GM12878 (cell line): ENCODE measurements around the gene KIF20B. TPM values are rescaled to one million over a fixed set of nuclear protein-coding genes. Genes with fewer than 3 reads are reported as not detected.

Source experiments
- ASH2L ChIP-seq: fragments of 300-600, 200-600 bp; sonication (generic); IDR thresholded peaks from 2 replicates; pipeline ENCODE4 v1.6.1; 2017; ENCODE audit warnings: low read depth, mild to moderate bottlenecking, borderline replicate concordance
- BACH1 ChIP-seq: fragments of 450-650 bp; IDR thresholded peaks from 2 replicates; pipeline ENCODE4 v1.6.1; 2017; ENCODE audit warnings: mild to moderate bottlenecking, borderline replicate concordance
- BHLHE40 ChIP-seq, 2 experiments: fragments of 450-650 bp in 1 of 2; IDR thresholded peaks; 2 replicates each; pipeline ENCODE4 v1.6.1; 2011 to 2017; ENCODE audit warnings: low read depth in 2 of 2, borderline replicate concordance in 1 of 2, improper control_type of control experiment in 1 of 2, low read length in 1 of 2, mild to moderate bottlenecking in 1 of 2
- CHD4 ChIP-seq: fragments of 200-600 bp; sonication (generic); IDR thresholded peaks from 2 replicates; pipeline ENCODE4 v1.6.1; 2016; ENCODE audit warnings: mild to moderate bottlenecking
- CREM ChIP-seq: IDR thresholded peaks from 2 replicates; pipeline ENCODE4 v1.6.1; 2014; ENCODE audit warnings: antibody characterized with exemption, low read depth
- E4F1 ChIP-seq: fragments of 450-650 bp; IDR thresholded peaks from 2 replicates; pipeline ENCODE4 v1.6.1; 2018; ENCODE audit warnings: borderline replicate concordance, mild to moderate bottlenecking; ENCODE audit not compliant: partially characterized antibody
- EED ChIP-seq: sonication (generic); IDR thresholded peaks from 2 replicates; pipeline ENCODE4 v1.6.1; 2016; ENCODE audit warnings: antibody characterized with exemption, low read depth
- IRF4 ChIP-seq: IDR thresholded peaks from 2 replicates; pipeline ENCODE4 v1.6.1; 2011; ENCODE audit warnings: low read depth, low read length
- JUNB ChIP-seq: IDR thresholded peaks from 2 replicates; pipeline ENCODE4 v1.6.1; 2016; ENCODE audit warnings: antibody characterized with exemption, mild to moderate bottlenecking
- KLF5 ChIP-seq: fragments of 450-650 bp; IDR thresholded peaks from 2 replicates; pipeline ENCODE4 v1.6.1; 2014; ENCODE audit warnings: mild to moderate bottlenecking; ENCODE audit not compliant: partially characterized antibody
- MAX ChIP-seq: IDR thresholded peaks from 2 replicates; pipeline ENCODE4 v1.6.1; 2012; ENCODE audit warnings: low read depth, low read length, improper control_type of control experiment
- MEF2A ChIP-seq: IDR thresholded peaks from 2 replicates; pipeline ENCODE4 v1.6.1; 2011; ENCODE audit warnings: low read depth, mild to moderate bottlenecking, low read length, moderate library complexity; ENCODE audit not compliant: insufficient read depth
- MYB ChIP-seq: fragments of 150-350 bp; IDR thresholded peaks from 2 replicates; pipeline ENCODE4 v1.6.1; 2014; ENCODE audit warnings: mild to moderate bottlenecking, low read depth, low read length, borderline replicate concordance
- NFYA ChIP-seq: IDR thresholded peaks from 2 replicates; pipeline ENCODE4 v1.6.1; 2011; ENCODE audit warnings: low read depth, mild to moderate bottlenecking, low read length, improper control_type of control experiment, borderline replicate concordance
- NKRF ChIP-seq: fragments of 450-650 bp; conservative IDR thresholded peaks from 2 replicates; pipeline ENCODE4 v1.6.1; 2017; ENCODE audit warnings: mild to moderate bottlenecking, moderate library complexity
- PKNOX1 ChIP-seq: fragments of 450-650 bp; IDR thresholded peaks from 2 replicates; pipeline ENCODE4 v1.6.1; 2016; ENCODE audit warnings: mild to moderate bottlenecking
- POLR2AphosphoS2 ChIP-seq: IDR thresholded peaks from 2 replicates; pipeline ENCODE4 v1.6.1; 2011; ENCODE audit warnings: low read depth, mild to moderate bottlenecking, low read length, improper control_type of control experiment, moderate library complexity
- POU2F2 ChIP-seq: IDR thresholded peaks from 3 replicates; pipeline ENCODE4 v1.6.1; 2011; ENCODE audit warnings: low read depth, mild to moderate bottlenecking, low read length, borderline replicate concordance
- RB1 ChIP-seq: fragments of 450-650 bp; formaldehyde crosslinking; IDR thresholded peaks from 2 replicates; pipeline ENCODE4 v1.6.1; 2017; ENCODE audit warnings: mild to moderate bottlenecking, borderline replicate concordance
- RBBP5 ChIP-seq: fragments of 200-600 bp; sonication (generic); conservative IDR thresholded peaks from 2 replicates; pipeline ENCODE4 v1.6.1; 2016
- TBL1XR1 ChIP-seq: IDR thresholded peaks from 2 replicates; pipeline ENCODE4 v1.6.1; 2012; ENCODE audit warnings: low read depth, low read length, improper control_type of control experiment
- ZBED1 ChIP-seq: IDR thresholded peaks from 2 replicates; pipeline ENCODE4 v1.6.1; 2016; ENCODE audit warnings: borderline replicate concordance
- ZNF217 ChIP-seq: fragments of 450-650 bp; IDR thresholded peaks from 2 replicates; pipeline ENCODE4 v1.6.1; 2017; ENCODE audit warnings: antibody characterized with exemption, mild to moderate bottlenecking
- polyA plus RNA-seq, 11 experiments: library from polyadenylated mRNA; depleted of rRNA in 4 of 11; unstranded in 6 of 11; stranded (reverse) in 5 of 11; fragments of >200 nt; fragmentation: Nextera tagmentation in 4 of 11; fragmentation: Illumina TruSeq in 1 of 11; extraction: Ambion mirVana in 4 of 11; extraction: Trizol in 1 of 11; gene quantifications; 1 replicate in 1 of 11; 2 replicates in 10 of 11; pipeline versions ENCODE4 v1.2.1 to v1.2.3, GENCODE V29; 2011 to 2016; ENCODE audit warnings: inconsistent platforms in 2 of 11, missing spikeins in 2 of 11, low read depth in 1 of 11
- total RNA-seq, 4 experiments: library from RNA; depleted of rRNA in 3 of 4; stranded (reverse); fragments of >200 nt in 3 of 4; fragmentation: Illumina TruSeq in 1 of 4; extraction: Trizol in 1 of 4; gene quantifications; 2 replicates each; pipeline versions ENCODE4 v1.2.1 to v1.2.3, GENCODE V29; 2013 to 2021

The KIF20B gene
- total and polyA plus RNA-seq, 10 of the 15 experiments (the other 5 are each of a cell fraction or from before 2014, with no cell fraction given) = 15.6 to 67.7 (median 44.3) TPM

GRCh38 chr10:89701242-89702120 lies at the start of gene KIF20B (continued):
- TF ChIP-seq ZNF217 = no peak
- TF ChIP-seq NFYA = peak; percentile 23; the same call in 1 of the 2 replicates
- TF ChIP-seq RB1 = peak; percentile 79
- TF ChIP-seq JUNB = peak; percentile 4; the same call in 1 of the 2 replicates
- peak; percentile 19; the same call in 1 of the 2 replicates for TF ChIP-seq ASH2L
- TF ChIP-seq NKRF = peak; percentile 100
- TF ChIP-seq POLR2AphosphoS2 = peak; percentile 69
- peak; percentile 93 for TF ChIP-seq MAX
- peak; percentile 55; the same call in 2 of the 3 replicates for TF ChIP-seq POU2F2
- no peak for TF ChIP-seq RBBP5
- TF ChIP-seq CREM = peak; percentile 57
- no peak; the same call in 1 of the 2 replicates for TF ChIP-seq BACH1
- TF ChIP-seq EED = no peak; the same call in 1 of the 2 replicates
- no peak; the same call in 1 of the 2 replicates for TF ChIP-seq ZBED1
- TF ChIP-seq TBL1XR1 = no peak
- TF ChIP-seq BHLHE40 (IDR thresholded peaks at IDR 0.05; ENCODE audit: borderline replicate concordance in 1 of 2, low read depth in 2 of 2, low read length in 1 of 2) = peak in 1 of 2 experiments; percentile 43; a peak in 1 of 4 replicates
- TF ChIP-seq MYB = no peak
- TF ChIP-seq PKNOX1 = peak; percentile 88
- TF ChIP-seq E4F1 = peak; percentile 62
- TF ChIP-seq KLF5 = peak; percentile 61
- TF ChIP-seq IRF4 = no peak
- 0 out of 2 replicates have a peak, but pooled peaks have one; percentile 19 for TF ChIP-seq MEF2A
- no peak for TF ChIP-seq CHD4
